Thyroid gland (tissue), 4 donors: ENCODE measurements around the gene FRMPD1.

Source experiments
- POLR2A ChIP-seq, 2 donors: fragments of 450-650 bp; IDR thresholded peaks; one replicate each; pipeline ENCODE4 v1.6.1; 2017; ENCODE audit warnings: antibody characterized with exemption in 2 of 2, mild to moderate bottlenecking in 2 of 2, moderate library complexity in 1 of 2
- TF ChIP-seq, protein P1 (sequence below), 6 experiments: fragments of 200-600 bp in 3 of 6; fragments of 450-650 bp in 3 of 6; sonication (generic) in 3 of 6; IDR thresholded peaks; one replicate each; pipeline ENCODE4 v1.5.1; 2016 to 2019; ENCODE audit warnings: antibody characterized with exemption in 6 of 6, mild to moderate bottlenecking in 2 of 6, inconsistent platforms in 1 of 6, moderate library complexity in 1 of 6

DNA sequence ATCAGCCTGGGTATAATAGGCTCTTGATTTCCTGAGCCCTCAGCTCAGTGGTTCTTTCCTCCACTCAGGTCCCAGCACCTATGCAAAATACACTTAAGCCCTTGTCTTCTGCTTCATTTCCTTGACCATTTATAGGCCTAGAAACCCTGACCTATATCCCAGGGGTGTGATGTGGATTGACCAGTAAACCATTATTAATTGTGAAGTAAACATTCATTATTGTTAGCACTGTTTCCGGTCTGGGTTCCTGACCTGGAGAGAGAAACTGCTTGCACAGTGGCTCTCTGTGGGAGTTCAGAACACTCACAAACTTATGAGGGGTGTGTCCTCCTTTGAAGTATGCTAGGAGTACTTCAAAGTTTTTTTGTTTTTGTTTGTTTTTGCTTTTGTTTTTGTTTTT is 38.8 kb upstream of the FRMPD1 start:
- TF ChIP-seq, protein P1, sequence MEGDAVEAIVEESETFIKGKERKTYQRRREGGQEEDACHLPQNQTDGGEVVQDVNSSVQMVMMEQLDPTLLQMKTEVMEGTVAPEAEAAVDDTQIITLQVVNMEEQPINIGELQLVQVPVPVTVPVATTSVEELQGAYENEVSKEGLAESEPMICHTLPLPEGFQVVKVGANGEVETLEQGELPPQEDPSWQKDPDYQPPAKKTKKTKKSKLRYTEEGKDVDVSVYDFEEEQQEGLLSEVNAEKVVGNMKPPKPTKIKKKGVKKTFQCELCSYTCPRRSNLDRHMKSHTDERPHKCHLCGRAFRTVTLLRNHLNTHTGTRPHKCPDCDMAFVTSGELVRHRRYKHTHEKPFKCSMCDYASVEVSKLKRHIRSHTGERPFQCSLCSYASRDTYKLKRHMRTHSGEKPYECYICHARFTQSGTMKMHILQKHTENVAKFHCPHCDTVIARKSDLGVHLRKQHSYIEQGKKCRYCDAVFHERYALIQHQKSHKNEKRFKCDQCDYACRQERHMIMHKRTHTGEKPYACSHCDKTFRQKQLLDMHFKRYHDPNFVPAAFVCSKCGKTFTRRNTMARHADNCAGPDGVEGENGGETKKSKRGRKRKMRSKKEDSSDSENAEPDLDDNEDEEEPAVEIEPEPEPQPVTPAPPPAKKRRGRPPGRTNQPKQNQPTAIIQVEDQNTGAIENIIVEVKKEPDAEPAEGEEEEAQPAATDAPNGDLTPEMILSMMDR (IDR thresholded peaks at IDR 0.05), result no peak
- TF ChIP-seq POLR2A (IDR thresholded peaks at IDR 0.05), result no peak
